Upper lobe of right lung (tissue), 1 donor: Measurements from ENCODE around the gene GPC5. TPM values are rescaled to one million over a fixed set of nuclear protein-coding genes. Genes with fewer than 3 reads are reported as not detected.

ENCODE experiments used
- ATAC-seq: fragments of 200-7000 bp; cut with Tn5 transposase; one replicate; pipeline ENCODE4 v1.9.1; 2020; ENCODE audit warnings: mild to moderate bottlenecking, moderate library complexity
- DNase-seq: peaks from one replicate; pipeline ENCODE4 v3.0.0-alpha.2; 2020
- H3K27ac ChIP-seq: fragments of 200-600 bp; one replicate; pipeline ENCODE4 v1.8.0; 2022
- H3K27me3 ChIP-seq: fragments of 200-600 bp; one replicate; pipeline ENCODE4 v1.8.0; 2022; ENCODE audit warnings: mild to moderate bottlenecking
- H3K36me3 ChIP-seq: fragments of 200-600 bp; one replicate; pipeline ENCODE4 v1.8.0; 2022
- H3K4me1 ChIP-seq: fragments of 200-600 bp; one replicate; pipeline ENCODE4 v1.8.0; 2022
- H3K4me3 ChIP-seq: fragments of 200-600 bp; one replicate; pipeline ENCODE4 v1.8.0; 2022; ENCODE audit warnings: mild to moderate bottlenecking
- H3K9me3 ChIP-seq: fragments of 200-600 bp; one replicate; pipeline ENCODE4 v1.8.0; 2022
- CTCF ChIP-seq: fragments of 200-600 bp; IDR thresholded peaks from one replicate; pipeline ENCODE4 v1.8.0; 2022; ENCODE audit warnings: antibody characterized with exemption
- intact Hi-C: fragments of 100-400 bp; cut with DNase I; formaldehyde crosslinking; loops from one replicate; pipeline ENCODE4 v1.11.0; 2022
- total RNA-seq: library from RNA; stranded (reverse); fragmentation: NEBNext Ultra II Directional; extraction: Animal tissue kit (Norgen Biotek cat#: 25700); gene quantifications from one replicate; pipeline ENCODE4 v1.2.1, GENCODE V29; 2021
- donor health status: DM: no; HTN: yes; CAD: no; lungs with severe emphysema.

The GPC5 gene
- total RNA-seq, 1 donor from 2014 or later = 8.1 TPM

- Histone ChIP-seq H3K4me1 (no peaks in the 10 kb centered on the region), H3K4me3 (no peak overlapping the region), H3K36me3 (no peaks in the 10 kb centered on the region), H3K27me3 (no peaks in the 10 kb centered on the region), H3K27ac (no peak overlapping the region), H3K9me3 (no peaks in the 10 kb centered on the region)
- DNase-seq (no peak), ATAC-seq (no peak)
- no peak for TF ChIP-seq CTCF
- intact Hi-C loops = no loop called here
Measured at GRCh38 chr13:92671821-92672220, 1273.4 kb downstream of the GPC5 start.

GRCh38 chr13:92676246-92676645 is 1277.8 kb downstream of the GPC5 start:
- no peaks in the 10 kb centered on the region for H3K9me3 ChIP-seq
- ATAC-seq (no peak), DNase-seq (no peak)
- H3K36me3 ChIP-seq = no peaks in the 10 kb centered on the region
- H3K27ac ChIP-seq = no peak overlapping the region
- no peaks in the 10 kb centered on the region for H3K4me1 ChIP-seq
- H3K27me3 ChIP-seq = no peaks in the 10 kb centered on the region
- intact Hi-C loops = no loop called here
- TF ChIP-seq CTCF = no peak
- no peak overlapping the region for H3K4me3 ChIP-seq

- no peak overlapping the region for H3K4me3 ChIP-seq
- H3K27me3 ChIP-seq = no peaks in the 10 kb centered on the region
- ATAC-seq (no peak), DNase-seq (no peak)
- H3K27ac ChIP-seq = no peak overlapping the region
- no peaks in the 10 kb centered on the region for H3K36me3 ChIP-seq
- no peaks in the 10 kb centered on the region for H3K4me1 ChIP-seq
- H3K9me3 ChIP-seq = no peaks in the 10 kb centered on the region
- no peak for TF ChIP-seq CTCF
- intact Hi-C loops = no loop called here
Measured at GRCh38 chr13:92677571-92677970, 1279.2 kb downstream of the GPC5 start.

- H3K27ac ChIP-seq = no peak overlapping the region
- TF ChIP-seq CTCF = no peak
- DNase-seq = no peak
- H3K9me3 ChIP-seq = no peaks in the 10 kb centered on the region
- no peak overlapping the region for H3K4me3 ChIP-seq
- H3K36me3 ChIP-seq = no peaks in the 10 kb centered on the region
- intact Hi-C loops = no loop called here
- H3K4me1 ChIP-seq = no peaks in the 10 kb centered on the region
- ATAC-seq = no peak
- no peaks in the 10 kb centered on the region for H3K27me3 ChIP-seq
Measured at GRCh38 chr13:92679602-92680001, 1281.2 kb downstream of the GPC5 start.

- Histone ChIP-seq H3K9me3 (no peaks in the 10 kb centered on the region), H3K36me3 (no peaks in the 10 kb centered on the region), H3K27me3 (no peaks in the 10 kb centered on the region), H3K4me3 (no peak overlapping the region), H3K4me1 (no peaks in the 10 kb centered on the region), H3K27ac (no peak overlapping the region)
- no peak for ATAC-seq
- no peak for DNase-seq
- intact Hi-C loops = no loop called here
- no peak for TF ChIP-seq CTCF
Measured at GRCh38 chr13:92681239-92681638, 1282.8 kb downstream of the GPC5 start.

- no peak for TF ChIP-seq CTCF
- H3K4me1 ChIP-seq = no peaks in the 10 kb centered on the region
- no peaks in the 10 kb centered on the region for H3K36me3 ChIP-seq
- ATAC-seq (no peak), DNase-seq (no peak)
- H3K4me3 ChIP-seq = no peak overlapping the region
- no peak overlapping the region for H3K27ac ChIP-seq
- no peaks in the 10 kb centered on the region for H3K27me3 ChIP-seq
- H3K9me3 ChIP-seq = no peaks in the 10 kb centered on the region
- intact Hi-C loops = no loop called here
Measured at GRCh38 chr13:92682832-92683517, 1284.6 kb downstream of the GPC5 start.
